ENCODE measurements around the gene RASA3. TPM values are rescaled to one million over a fixed set of nuclear protein-coding genes. Genes with fewer than 3 reads are reported as not detected.

The RASA3 gene
- total RNA-seq, 4 donors from 2014 or later = 4.4 to 15.6 (median 8.5) TPM

GRCh38 chr13:114102131-114102520, 30.3 kb downstream of the RASA3 start:
- no peaks in the 10 kb centered on the region for H3K36me3 ChIP-seq
- 91% methylated on average over 18 of the region's 18 CpGs; no CpG with 5 or more reads in 1 of the 2 donors for WGBS, 2 donors (ENCODE audit: low coverage in 1 of 2)
- intact Hi-C loops (cut with DNase I; ENCODE audit: low total_unique reads) = no loop called here
- H3K4me3 ChIP-seq = no peak overlapping the region
- no peaks in the 10 kb centered on the region for H3K9me3 ChIP-seq
- no peaks in the 10 kb centered on the region for H3K27me3 ChIP-seq
- peaks cover 17 to 41% (median 22%) of the 10 kb centered on the region in 4 donors for H3K4me1 ChIP-seq
- no peak for DNase-seq
- peak overlapping the region in 1 of 4 donors; percentile 86 for H3K27ac ChIP-seq
- no peak for TF ChIP-seq POLR2AphosphoS5 (IDR thresholded peaks at IDR 0.05)
- no peak for TF ChIP-seq POLR2A (IDR thresholded peaks at IDR 0.05)
- TF ChIP-seq EP300 (IDR thresholded peaks at IDR 0.05; ENCODE audit: low read depth) = no peak
- no peak for TF ChIP-seq CTCF (IDR thresholded peaks at IDR 0.05)
- in situ Hi-C loops (cut with MboI; ENCODE audit: low pct_ligation_motif_present in 1 of 4, low pct_unique_long_range_greater_than_20kb in 1 of 4, low sequenced_read_pairs in 3 of 4) = no loop called here

DNA sequence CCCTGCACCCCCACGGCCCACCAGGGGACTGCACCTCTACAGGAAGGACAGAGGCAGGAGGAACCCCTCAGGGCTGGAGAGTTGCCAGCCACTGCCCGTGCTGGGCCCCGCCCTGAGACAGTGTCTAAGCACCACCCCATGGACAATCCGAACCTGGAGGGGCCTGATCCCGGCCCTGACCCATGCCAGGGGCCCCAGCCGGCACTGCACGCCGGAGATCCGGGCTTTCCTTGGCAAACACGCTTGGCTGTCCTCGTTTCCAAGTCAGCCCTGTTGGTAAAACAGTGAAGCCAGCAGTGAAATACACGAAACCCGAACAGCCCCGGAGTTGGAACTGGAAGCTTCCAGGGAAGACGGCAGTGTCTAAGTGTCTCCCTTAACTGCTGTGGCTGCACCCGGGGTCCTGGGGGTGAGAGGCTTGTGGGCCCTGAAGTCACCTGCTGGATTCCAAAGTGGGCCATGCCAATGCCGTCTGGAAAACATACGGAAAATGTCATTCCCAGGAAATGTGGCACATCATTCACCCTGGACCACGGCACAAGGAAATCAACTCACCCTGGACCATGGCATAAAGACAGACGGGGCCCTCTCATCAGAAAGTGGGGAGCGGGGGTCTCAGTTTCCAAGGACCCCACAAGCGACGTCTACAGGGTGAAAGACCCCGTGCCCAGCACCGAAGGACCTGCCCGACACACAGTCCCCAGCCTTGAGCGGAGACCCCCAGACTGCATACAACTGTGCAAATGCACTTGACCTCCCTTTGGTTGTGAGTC, 30.9 kb downstream of the RASA3 start:
- H3K36me3 ChIP-seq = no peaks in the 10 kb centered on the region
- peak; percentile 23 for DNase-seq
- no peaks in the 10 kb centered on the region for H3K9me3 ChIP-seq
- peak overlapping the region; percentile 67 to 86 (median 68) for H3K27ac ChIP-seq
- peaks cover 17 to 40% (median 22%) of the 10 kb centered on the region in 4 donors for H3K4me1 ChIP-seq
- intact Hi-C loops (cut with DNase I; ENCODE audit: low total_unique reads) = no loop called here
- TF ChIP-seq CTCF (IDR thresholded peaks at IDR 0.05) = no peak
- no peak for TF ChIP-seq EP300 (IDR thresholded peaks at IDR 0.05; ENCODE audit: low read depth)
- no peak for TF ChIP-seq POLR2A (IDR thresholded peaks at IDR 0.05)
- TF ChIP-seq POLR2AphosphoS5 (IDR thresholded peaks at IDR 0.05) = no peak
- in situ Hi-C loops (cut with MboI; ENCODE audit: low pct_ligation_motif_present in 1 of 4, low pct_unique_long_range_greater_than_20kb in 1 of 4, low sequenced_read_pairs in 3 of 4) = no loop called here
- no peak overlapping the region for H3K4me3 ChIP-seq
- 67% methylated on average over 25 of the region's 27 CpGs; no CpG with 5 or more reads in 1 of the 2 donors for WGBS, 2 donors (ENCODE audit: low coverage in 1 of 2)
- H3K27me3 ChIP-seq = no peaks in the 10 kb centered on the region

- H3K36me3 ChIP-seq = no peaks in the 10 kb centered on the region
- peaks cover 17 to 36% (median 22%) of the 10 kb centered on the region in 4 donors for H3K4me1 ChIP-seq
- TF ChIP-seq EP300 (IDR thresholded peaks at IDR 0.05; ENCODE audit: low read depth) (no peak), POLR2A (IDR thresholded peaks at IDR 0.05) (no peak), POLR2AphosphoS5 (IDR thresholded peaks at IDR 0.05) (no peak), CTCF (IDR thresholded peaks at IDR 0.05) (no peak)
- DNase-seq = peak; percentile 54
- H3K4me3 ChIP-seq = no peak overlapping the region
- H3K27me3 ChIP-seq = no peaks in the 10 kb centered on the region
- H3K9me3 ChIP-seq = no peaks in the 10 kb centered on the region
- H3K27ac ChIP-seq = peak overlapping the region; percentile 67 to 86 (median 68)
- WGBS, 2 donors (ENCODE audit: low coverage in 1 of 2) = 80% methylated on average over 29 of the region's 29 CpGs; no CpG with 5 or more reads in 1 of the 2 donors
- intact Hi-C loops (cut with DNase I; ENCODE audit: low total_unique reads) = no loop called here
- in situ Hi-C loops (cut with MboI; ENCODE audit: low pct_ligation_motif_present in 1 of 4, low pct_unique_long_range_greater_than_20kb in 1 of 4, low sequenced_read_pairs in 3 of 4) = no loop called here
Measured at GRCh38 chr13:114100446-114101357, 31.7 kb downstream of the RASA3 start.

GRCh38 chr13:114099918-114100445, 32.4 kb downstream of the RASA3 start:
- Histone ChIP-seq H3K36me3 (no peaks in the 10 kb centered on the region), H3K4me3 (no peak overlapping the region), H3K9me3 (no peaks in the 10 kb centered on the region), H3K27me3 (no peaks in the 10 kb centered on the region), H3K4me1 (peaks cover 16 to 30% (median 19%) of the 10 kb centered on the region in 4 donors), H3K27ac (peak overlapping the region; percentile 67 to 86 (median 68))
- in situ Hi-C loops (cut with MboI; ENCODE audit: low pct_ligation_motif_present in 1 of 4, low pct_unique_long_range_greater_than_20kb in 1 of 4, low sequenced_read_pairs in 3 of 4) = no loop called here
- no peak for TF ChIP-seq POLR2AphosphoS5 (IDR thresholded peaks at IDR 0.05)
- TF ChIP-seq POLR2A (IDR thresholded peaks at IDR 0.05) = no peak
- no peak for TF ChIP-seq EP300 (IDR thresholded peaks at IDR 0.05; ENCODE audit: low read depth)
- no peak for TF ChIP-seq CTCF (IDR thresholded peaks at IDR 0.05)
- 66% methylated on average over 23 of the region's 25 CpGs; no CpG with 5 or more reads in 1 of the 2 donors for WGBS, 2 donors (ENCODE audit: low coverage in 1 of 2)
- DNase-seq = peak; percentile 26
- intact Hi-C loops (cut with DNase I; ENCODE audit: low total_unique reads) = no loop called here

Measured in transverse colon (tissue), 4 donors.